WTC11 (cell line): ENCODE data around the gene MYOM1.

Experiments
- CTCF ChIP-seq: fragments of 200-600 bp; IDR thresholded peaks from 2 replicates; pipeline ENCODE4 v1.8.0; 2022; ENCODE audit warnings: antibody characterized with exemption
- E2F4 ChIP-seq: sonication (generic); formaldehyde crosslinking; IDR thresholded peaks from 2 replicates; pipeline ENCODE4 v1.8.1; 2022; ENCODE audit warnings: low read depth, mild to moderate bottlenecking, moderate library complexity, missing genetic modification reagents, borderline replicate concordance
- FOXK1 ChIP-seq: sonication (generic); formaldehyde crosslinking; IDR thresholded peaks from 2 replicates; pipeline ENCODE4 v1.8.0; 2022; ENCODE audit warnings: mild to moderate bottlenecking, moderate library complexity, missing genetic modification reagents
- HMGA2 ChIP-seq: fragments of 250-450 bp; sonication (Bioruptor Pico); IDR thresholded peaks from 2 replicates; pipeline ENCODE4 v1.4.0; 2021; ENCODE audit warnings: mild to moderate bottlenecking, moderate library complexity
- IRF2 ChIP-seq: sonication (generic); formaldehyde crosslinking; IDR thresholded peaks from 2 replicates; pipeline ENCODE4 v1.8.0; 2022; ENCODE audit warnings: low read depth, missing genetic modification reagents, borderline replicate concordance
- TCF7 ChIP-seq: sonication (generic); formaldehyde crosslinking; IDR thresholded peaks from 2 replicates; pipeline ENCODE4 v1.8.0; 2022; ENCODE audit warnings: mild to moderate bottlenecking, low read depth, missing genetic modification reagents, moderate library complexity
- ZMAT4 ChIP-seq: fragments of 250-450 bp; sonication (Bioruptor Pico); IDR thresholded peaks from 2 replicates; pipeline ENCODE4 v1.9.0; 2021; ENCODE audit warnings: mild to moderate bottlenecking
- ZNF416 ChIP-seq: fragments of 250-450 bp; sonication (Bioruptor Pico); IDR thresholded peaks from 2 replicates; pipeline ENCODE4 v1.9.0; 2021; ENCODE audit warnings: mild to moderate bottlenecking, inconsistent platforms
- ZNF532 ChIP-seq: fragments of 250-450 bp; sonication (Bioruptor Pico); IDR thresholded peaks from 2 replicates; pipeline ENCODE4 v1.9.0; 2021; ENCODE audit warnings: mild to moderate bottlenecking, borderline replicate concordance
- TF ChIP-seq, protein P1 (sequence below): sonication (generic); formaldehyde crosslinking; IDR thresholded peaks from 2 replicates; pipeline ENCODE4 v1.8.0; 2023; ENCODE audit warnings: missing genetic modification reagents
- TF ChIP-seq, protein P2 (sequence below): sonication (generic); formaldehyde crosslinking; IDR thresholded peaks from 2 replicates; pipeline ENCODE4 v1.8.1; 2023; ENCODE audit warnings: mild to moderate bottlenecking, moderate library complexity, missing genetic modification reagents
- TF ChIP-seq, protein P3 (sequence below): sonication (generic); formaldehyde crosslinking; IDR thresholded peaks from 2 replicates; pipeline ENCODE4 v1.8.1; 2023; ENCODE audit warnings: mild to moderate bottlenecking, missing genetic modification reagents

DNA sequence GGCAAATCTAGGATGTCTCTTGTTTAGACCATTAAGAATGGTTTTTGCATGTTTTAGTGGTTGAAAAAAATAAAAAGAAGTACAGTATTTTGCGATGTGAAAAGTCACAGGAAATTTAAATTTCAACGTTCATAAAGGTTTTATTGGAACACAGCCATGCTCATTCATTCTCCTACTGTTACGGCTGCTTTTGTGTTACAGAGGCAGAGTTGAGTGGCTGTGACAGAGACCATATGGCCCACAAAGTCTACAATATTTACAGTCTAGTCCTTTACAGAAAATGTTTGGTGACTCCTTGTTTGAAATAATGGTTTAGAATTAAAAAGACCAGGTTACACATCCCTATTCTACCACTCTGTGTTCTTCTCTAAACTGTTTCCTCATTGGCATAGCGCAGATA, 48.1 kb downstream of the MYOM1 start:
- no peak for TF ChIP-seq IRF2 (CRISPR knock-in tag)
- TF ChIP-seq ZNF532 (CRISPR knock-in tag) = no peak
- TF ChIP-seq, protein P1, sequence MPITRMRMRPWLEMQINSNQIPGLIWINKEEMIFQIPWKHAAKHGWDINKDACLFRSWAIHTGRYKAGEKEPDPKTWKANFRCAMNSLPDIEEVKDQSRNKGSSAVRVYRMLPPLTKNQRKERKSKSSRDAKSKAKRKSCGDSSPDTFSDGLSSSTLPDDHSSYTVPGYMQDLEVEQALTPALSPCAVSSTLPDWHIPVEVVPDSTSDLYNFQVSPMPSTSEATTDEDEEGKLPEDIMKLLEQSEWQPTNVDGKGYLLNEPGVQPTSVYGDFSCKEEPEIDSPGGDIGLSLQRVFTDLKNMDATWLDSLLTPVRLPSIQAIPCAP = no peak
- no peak for TF ChIP-seq CTCF
- TF ChIP-seq, protein P2, sequence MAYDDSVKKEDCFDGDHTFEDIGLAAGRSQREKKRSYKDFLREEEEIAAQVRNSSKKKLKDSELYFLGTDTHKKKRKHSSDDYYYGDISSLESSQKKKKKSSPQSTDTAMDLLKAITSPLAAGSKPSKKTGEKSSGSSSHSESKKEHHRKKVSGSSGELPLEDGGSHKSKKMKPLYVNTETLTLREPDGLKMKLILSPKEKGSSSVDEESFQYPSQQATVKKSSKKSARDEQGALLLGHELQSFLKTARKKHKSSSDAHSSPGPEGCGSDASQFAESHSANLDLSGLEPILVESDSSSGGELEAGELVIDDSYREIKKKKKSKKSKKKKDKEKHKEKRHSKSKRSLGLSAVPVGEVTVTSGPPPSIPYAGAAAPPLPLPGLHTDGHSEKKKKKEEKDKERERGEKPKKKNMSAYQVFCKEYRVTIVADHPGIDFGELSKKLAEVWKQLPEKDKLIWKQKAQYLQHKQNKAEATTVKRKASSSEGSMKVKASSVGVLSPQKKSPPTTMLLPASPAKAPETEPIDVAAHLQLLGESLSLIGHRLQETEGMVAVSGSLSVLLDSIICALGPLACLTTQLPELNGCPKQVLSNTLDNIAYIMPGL (CRISPR knock-in tag) = no peak
- no peak for TF ChIP-seq TCF7 (CRISPR knock-in tag)
- TF ChIP-seq E2F4 (CRISPR knock-in tag) = no peak
- no peak for TF ChIP-seq HMGA2 (CRISPR knock-in tag)
- TF ChIP-seq, protein P3, sequence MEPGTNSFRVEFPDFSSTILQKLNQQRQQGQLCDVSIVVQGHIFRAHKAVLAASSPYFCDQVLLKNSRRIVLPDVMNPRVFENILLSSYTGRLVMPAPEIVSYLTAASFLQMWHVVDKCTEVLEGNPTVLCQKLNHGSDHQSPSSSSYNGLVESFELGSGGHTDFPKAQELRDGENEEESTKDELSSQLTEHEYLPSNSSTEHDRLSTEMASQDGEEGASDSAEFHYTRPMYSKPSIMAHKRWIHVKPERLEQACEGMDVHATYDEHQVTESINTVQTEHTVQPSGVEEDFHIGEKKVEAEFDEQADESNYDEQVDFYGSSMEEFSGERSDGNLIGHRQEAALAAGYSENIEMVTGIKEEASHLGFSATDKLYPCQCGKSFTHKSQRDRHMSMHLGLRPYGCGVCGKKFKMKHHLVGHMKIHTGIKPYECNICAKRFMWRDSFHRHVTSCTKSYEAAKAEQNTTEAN = no peak
- TF ChIP-seq ZNF416 = no peak
- TF ChIP-seq ZMAT4 (CRISPR knock-in tag) = no peak
- no peak for TF ChIP-seq FOXK1 (CRISPR knock-in tag)
